CD4-positive, alpha-beta T cell (primary cell): Measurements from ENCODE around the gene ITGB1BP2. TPM values are rescaled to one million over a fixed set of nuclear protein-coding genes. Genes with fewer than 3 reads are reported as not detected.

ENCODE experiments used
- ATAC-seq: fragments of 200-7000 bp; cut with Tn5 transposase; one replicate; pipeline ENCODE4 v1.10.0; 2022; ENCODE audit warnings: mild to moderate bottlenecking; ENCODE audit not compliant: poor library complexity
- CTCF ChIA-PET: fragments of 350-600 bp; sonication (Branson Sonifier 250); formaldehyde crosslinking; loops from one replicate; lab custom pipeline; 2021; ENCODE audit warnings: antibody characterized with exemption, inconsistent platforms; lab: Charles Lee
- POLR2A ChIA-PET: fragments of 350-600 bp; sonication (Branson Sonifier 250); formaldehyde crosslinking; loops from one replicate; lab custom pipeline; 2021; ENCODE audit warnings: antibody characterized with exemption, inconsistent platforms; lab: Charles Lee
- DNase-seq, 14 experiments: peaks; one replicate each; pipeline ENCODE4 v3.0.0-alpha.2; 2013 to 2020; ENCODE audit warnings: mixed read lengths in 2 of 14
- H3K27ac ChIP-seq, 2 donors: one replicate each; pipeline versions ENCODE4 v1.5.1 to v1.7.0; 2013; ENCODE audit warnings: low read length in 2 of 2, low read depth in 1 of 2, mild to moderate bottlenecking in 1 of 2
- H3K27me3 ChIP-seq, 2 experiments: 1 replicate in 1 of 2; 2 replicates in 1 of 2; pipeline versions ENCODE4 v1.6.1 to v1.7.0; 2013; ENCODE audit warnings: low read length in 2 of 2, control low read depth in 1 of 2, mild to moderate bottlenecking in 1 of 2, moderate library complexity in 1 of 2; ENCODE audit not compliant: insufficient read depth in 2 of 2, control insufficient read depth in 1 of 2
- H3K36me3 ChIP-seq: one replicate; pipeline ENCODE4 v1.6.1; 2013; ENCODE audit warnings: low read length, control low read depth; ENCODE audit not compliant: insufficient read depth
- H3K4me1 ChIP-seq: one replicate; pipeline ENCODE4 v1.6.1; 2013; ENCODE audit warnings: low read length, control low read depth; ENCODE audit not compliant: insufficient read depth
- H3K4me3 ChIP-seq: one replicate; pipeline ENCODE4 v1.5.1; 2013; ENCODE audit warnings: mild to moderate bottlenecking, low read length, moderate library complexity
- H3K9me3 ChIP-seq, 2 experiments: 1 replicate in 1 of 2; 2 replicates in 1 of 2; pipeline versions ENCODE4 v1.6.1 to v1.7.0; 2013; ENCODE audit warnings: low read length in 2 of 2, mild to moderate bottlenecking in 2 of 2, control low read depth in 1 of 2, moderate library complexity in 1 of 2; ENCODE audit not compliant: control insufficient read depth in 1 of 2, insufficient read depth in 1 of 2
- H3K27ac Mint-ChIP-seq: one replicate; pipeline ENCODE4 v1.8.0; 2020; ENCODE audit warnings: mixed read lengths
- H3K27me3 Mint-ChIP-seq: one replicate; pipeline ENCODE4 v1.8.0; 2021; ENCODE audit warnings: mixed read lengths
- H3K36me3 Mint-ChIP-seq: one replicate; pipeline ENCODE4 v1.8.0; 2021; ENCODE audit warnings: low read depth, mixed read lengths
- H3K4me1 Mint-ChIP-seq: one replicate; pipeline ENCODE4 v1.8.0; 2021; ENCODE audit warnings: low read depth, mixed read lengths
- H3K4me3 Mint-ChIP-seq: one replicate; pipeline ENCODE4 v1.8.0; 2020; ENCODE audit warnings: mild to moderate bottlenecking, mixed read lengths
- H3K9me3 Mint-ChIP-seq: one replicate; pipeline ENCODE4 v1.8.0; 2020; ENCODE audit warnings: mixed read lengths
- CTCF ChIP-seq: fragments of 200-600 bp; IDR thresholded peaks from one replicate; pipeline ENCODE4 v1.8.0; 2022; ENCODE audit warnings: antibody characterized with exemption, mild to moderate bottlenecking
- intact Hi-C, 2 experiments: fragments of 100-400 bp; cut with DNase I in 1 of 2; cut with micrococcal nuclease in 1 of 2; formaldehyde crosslinking; loops; one replicate each; pipeline versions ENCODE4 v1.15.1 to v1.9.0; 2023 to 2025; cut with DNase I, micrococcal nuclease
- polyA plus RNA-seq, 2 donors: library from polyadenylated mRNA; unstranded; fragments of 120-200 nt; gene quantifications; one replicate each; pipeline ENCODE4 v1.2.1, GENCODE V29; 2013
- total RNA-seq, 174 experiments: library from RNA in 2 of 174; stranded (reverse) in 2 of 174; gene quantifications; one replicate each; pipeline ENCODE4 v1.2.3 and lab custom pipeline; 2021 to 2026

ITGB1BP2 gene
- total RNA-seq: 1 to 10 TPM; 2.9 to 3.4 TPM
- 1.7 TPM for polyA plus RNA-seq (2013, experiment 1 of 2)
- 3.1 TPM for polyA plus RNA-seq (2013, experiment 2 of 2)
- total RNA-seq (lab: John Stamatoyannopoulos, UW): 0.76 to 5.7 (median 2.4) reads per million in 172 experiments

GRCh38 chrX:71301195-71301924, at the start of gene ITGB1BP2:
Gene ITGB1BP2, plus strand, starts transcription at chrX:71301750. Its CDS starts 57 bp downstream, at chrX:71301807.
- Histone ChIP-seq H3K27ac (no peak within 1 kb of the TSS), H3K9me3 (no peaks in the 10 kb centered on the region), H3K36me3 (peaks cover 44% of the 10 kb centered on the region), H3K27me3 (no peaks in the 10 kb centered on the region), H3K4me3 (no peak within 1 kb of the TSS), H3K4me1 (no peaks in the 10 kb centered on the region)
- ATAC-seq: no peak
- ChIA-PET CTCF (no interaction called here), POLR2A (interaction anchor here (0.6 to 1.4 kb wide), 3 partner anchors 18 to 64 kb away, joined by 4 to 5 read pairs (median 5); partner anchors contain the start of genes NONO and TAF1)
- Mint-ChIP-seq H3K27ac (no peak within 1 kb of the TSS), H3K27me3 (no peaks in the 10 kb centered on the region), H3K36me3 (peaks cover 73% of the 10 kb centered on the region), H3K4me1 (no peaks in the 10 kb centered on the region), H3K9me3 (no peaks in the 10 kb centered on the region), H3K4me3 (no peak within 1 kb of the TSS)
- TF ChIP-seq CTCF: no peak
- no peak for DNase-seq
- intact Hi-C loops: no loop called here

DNA sequence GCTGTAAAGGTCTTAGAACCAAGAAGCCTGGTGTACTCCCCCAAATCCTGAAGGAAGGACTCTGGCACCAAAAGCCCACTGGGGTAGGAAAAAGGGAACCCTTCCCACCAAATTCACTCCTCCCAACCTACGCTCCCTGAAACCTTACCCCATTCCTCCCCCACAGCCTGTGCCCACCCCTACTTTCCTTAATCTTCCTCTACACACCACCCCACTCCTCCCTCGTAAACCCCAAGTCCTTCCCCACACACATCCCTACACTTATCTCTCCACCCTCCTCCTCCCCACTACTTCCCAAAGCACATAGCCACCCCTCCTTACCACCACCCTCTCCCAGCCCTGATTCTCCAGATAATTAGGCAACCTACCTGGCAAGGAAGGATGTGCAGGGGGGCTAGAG, 49.3 kb upstream of the ITGB1BP2 start:
- Histone ChIP-seq H3K4me1 (peaks cover 27% of the 10 kb centered on the region), H3K36me3 (peaks cover 19% of the 10 kb centered on the region), H3K27me3 (no peaks in the 10 kb centered on the region), H3K4me3 (no peak overlapping the region), H3K9me3 (no peaks in the 10 kb centered on the region), H3K27ac (no peak overlapping the region)
- Mint-ChIP-seq H3K27me3 (no peaks in the 10 kb centered on the region), H3K4me3 (peak overlapping the region; percentile 69), H3K36me3 (peaks cover 24% of the 10 kb centered on the region), H3K9me3 (no peaks in the 10 kb centered on the region), H3K27ac (peak overlapping the region; percentile 20), H3K4me1 (peaks cover 29% of the 10 kb centered on the region)
- CTCF ChIA-PET: no interaction called here
- intact Hi-C loops: loop anchor here (5.0 to 10.0 kb wide), 4 partner anchors 60 to 187 kb away; partner anchors contain the start of genes FOXO4 (in 2 of the 2), SNX12 (in 1 of the 2) and TAF1 (in 1 of the 2)
- DNase-seq (no peak), ATAC-seq (no peak)
- no peak for TF ChIP-seq CTCF
- POLR2A ChIA-PET: interaction anchor here (1.0 kb wide), 1 partner anchor 31 kb away, joined by 6 read pairs; the partner anchor contains the start of gene NONO

DNA sequence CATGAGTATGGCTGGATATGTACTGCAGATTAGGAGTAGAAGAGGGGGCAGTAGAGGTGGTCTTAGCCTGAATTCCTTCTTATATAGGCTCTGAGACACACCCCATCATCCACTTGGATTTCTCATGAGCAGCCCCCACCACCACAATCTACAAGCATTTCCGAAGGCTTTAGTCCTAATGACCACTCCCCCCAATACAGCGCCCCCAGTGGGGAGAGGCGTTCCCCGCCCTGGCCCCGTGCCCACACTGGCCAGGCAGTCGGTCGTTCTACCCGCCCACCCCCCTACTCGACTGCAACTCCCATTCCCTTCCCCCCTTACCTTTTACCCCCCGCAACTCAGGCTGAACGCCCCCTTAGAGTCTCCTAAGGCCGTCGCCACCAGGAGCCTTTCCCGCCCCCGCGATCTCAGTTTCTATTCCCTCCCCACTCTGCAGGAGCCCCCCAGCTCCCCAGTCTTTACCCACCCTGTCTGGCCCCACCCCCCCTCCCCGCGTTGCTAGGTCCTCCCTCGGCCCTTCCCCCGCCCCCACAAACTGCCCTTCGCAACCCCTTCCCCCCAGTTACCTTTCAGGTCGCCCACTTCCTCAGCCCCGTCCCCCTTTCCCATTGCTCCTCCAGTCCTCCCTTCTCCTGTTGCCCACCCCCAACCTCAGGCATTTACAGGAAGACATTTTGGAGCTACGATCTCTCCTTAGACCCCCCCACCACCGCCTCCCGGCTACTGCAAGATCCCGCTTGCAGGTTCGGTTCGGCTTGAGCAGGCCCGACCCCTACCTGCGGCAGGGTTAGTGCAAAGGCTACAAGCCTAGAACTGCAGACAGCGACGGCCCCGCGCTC, 48.1 kb upstream of the ITGB1BP2 start:
- CTCF ChIA-PET: interaction anchor here (2.1 kb wide), 1 partner anchor 30 kb away, joined by 9 read pairs; the partner anchor contains the start of gene NONO
- peak in 13 of 14 experiments; percentile 11 to 52 (median 17) for DNase-seq
- Mint-ChIP-seq H3K4me3 (peak overlapping the region; percentile 95), H3K36me3 (peaks cover 23% of the 10 kb centered on the region), H3K27ac (peak overlapping the region; percentile 93), H3K9me3 (no peaks in the 10 kb centered on the region), H3K4me1 (peaks cover 29% of the 10 kb centered on the region), H3K27me3 (no peaks in the 10 kb centered on the region)
- Histone ChIP-seq H3K4me3 (peak overlapping the region; percentile 85), H3K27ac (no peak overlapping the region), H3K9me3 (no peaks in the 10 kb centered on the region), H3K36me3 (peaks cover 12% of the 10 kb centered on the region), H3K27me3 (no peaks in the 10 kb centered on the region), H3K4me1 (peaks cover 27% of the 10 kb centered on the region)
- intact Hi-C loops: loop anchor here (1.0 to 10.0 kb wide), 8 partner anchors 30 to 189 kb away; partner anchors contain the start of genes FOXO4 (in 2 of the 2), TAF1 (in 2 of the 2), NONO (in 1 of the 2) and SNX12 (in 1 of the 2)
- no peak for TF ChIP-seq CTCF
- POLR2A ChIA-PET: interaction anchor here (0.8 to 3.7 kb wide), 12 partner anchors 30 to 280 kb away, joined by 3 to 105 read pairs (median 7); partner anchors contain the start of genes IL2RG, MED12, NONO and OGT
- no peak for ATAC-seq
